PC-3 (cell line): ENCODE results near the gene ZNFX1. TPM values are rescaled to one million over a fixed set of nuclear protein-coding genes. Genes with fewer than 3 reads are reported as not detected.

Experiments
- ATAC-seq: fragments of 200-7000 bp; cut with Tn5 transposase; 2 replicates; pipeline ENCODE4 v1.9.1; 2020; ENCODE audit warnings: mild to moderate bottlenecking, moderate library complexity
- BruUV-seq: library from RNA; stranded (reverse); fragments of 400-500 nt; replicated peaks from 2 replicates; lab custom pipeline; 2021; lab: Mats Ljungman, UMichigan
- CTCF ChIA-PET: fragments of 300-600 bp; sonication (Branson Sonifier 250); formaldehyde crosslinking; loops from one replicate; lab custom pipeline; 2022; ENCODE audit warnings: antibody characterized with exemption; lab: Charles Lee
- POLR2A ChIA-PET: fragments of 300-600 bp; sonication (Branson Sonifier 250); formaldehyde crosslinking; loops from one replicate; lab custom pipeline; 2022; ENCODE audit warnings: antibody characterized with exemption; ENCODE audit not compliant: unreplicated experiment; lab: Charles Lee
- DNase-seq: peaks from one replicate; pipeline ENCODE4 v3.0.0-alpha.2; 2015
- H2AFZ ChIP-seq: fragments of 300-600 bp; sonication (generic); 2 replicates; pipeline ENCODE4 v1.6.0; 2016; ENCODE audit warnings: antibody characterized with exemption, low read length
- H3F3A ChIP-seq: fragments of 300-600 bp; sonication (generic); one replicate; pipeline ENCODE4 v1.6.0; 2017; ENCODE audit warnings: antibody characterized with exemption, low read length, control low read depth, mild to moderate bottlenecking; ENCODE audit not compliant: unreplicated experiment
- H3K27ac ChIP-seq: fragments of 300-600 bp; sonication (generic); 2 replicates; pipeline ENCODE4 v1.5.1; 2016; ENCODE audit warnings: mild to moderate bottlenecking, low read length
- H3K27me3 ChIP-seq: fragments of 300-600 bp; sonication (generic); 2 replicates; pipeline ENCODE4 v1.6.1; 2016; ENCODE audit warnings: low read length, mixed read lengths
- H3K36me3 ChIP-seq: fragments of 300-600 bp; sonication (generic); 2 replicates; pipeline ENCODE4 v1.6.1; 2016; ENCODE audit warnings: low read depth, mixed run types, low read length, mixed read lengths
- H3K4me1 ChIP-seq: fragments of 300-600 bp; sonication (generic); 2 replicates; pipeline ENCODE4 v1.5.1; 2016; ENCODE audit warnings: low read length; ENCODE audit not compliant: insufficient read depth
- H3K4me2 ChIP-seq: fragments of 300-600 bp; sonication (generic); 2 replicates; pipeline ENCODE4 v1.6.0; 2016; ENCODE audit warnings: low read length
- H3K4me3 ChIP-seq: fragments of 300-600 bp; sonication (generic); 2 replicates; pipeline ENCODE4 v1.5.1; 2016; ENCODE audit warnings: mild to moderate bottlenecking, low read length, mixed read lengths
- H3K79me2 ChIP-seq: fragments of 300-600 bp; sonication (generic); 2 replicates; pipeline ENCODE4 v1.6.1; 2017; ENCODE audit warnings: low read length, mixed read lengths
- H3K9ac ChIP-seq: fragments of 300-600 bp; sonication (generic); 2 replicates; pipeline ENCODE4 v1.6.0; 2016; ENCODE audit warnings: mild to moderate bottlenecking, low read length
- H3K9me2 ChIP-seq: fragments of 300-600 bp; sonication (generic); replicated peaks from 2 replicates; pipeline ENCODE4 v1.6.1; 2016; ENCODE audit warnings: mixed run types, low read length, mixed read lengths
- H3K9me3 ChIP-seq: fragments of 300-600 bp; sonication (generic); 2 replicates; pipeline ENCODE4 v1.6.1; 2016; ENCODE audit warnings: low read length, mixed read lengths
- H4K20me1 ChIP-seq: fragments of 300-600 bp; sonication (generic); 2 replicates; pipeline ENCODE4 v1.6.1; 2016; ENCODE audit warnings: low read length, mixed read lengths
- EZH2 ChIP-seq: fragments of 300-600 bp; sonication (generic); IDR thresholded peaks from one replicate; pipeline ENCODE4 v1.6.1; 2017; ENCODE audit warnings: antibody characterized with exemption, mild to moderate bottlenecking, low read length; ENCODE audit not compliant: unreplicated experiment
- EZH2phosphoT487 ChIP-seq: fragments of 300-600 bp; sonication (generic); IDR thresholded peaks from 2 replicates; pipeline ENCODE4 v1.6.1; 2018; ENCODE audit warnings: mild to moderate bottlenecking, antibody characterized with exemption, low read length, borderline replicate concordance
- intact Hi-C: fragments of 100-400 bp; cut with micrococcal nuclease; formaldehyde crosslinking; loops from 2 replicates; pipeline ENCODE4 v1.9.0; 2023
- total RNA-seq: library from RNA; depleted of rRNA; stranded (reverse); fragments of >200 nt; gene quantifications from 2 replicates; pipeline ENCODE4 v1.2.3, GENCODE V29; 2014
- TF ChIP-seq, protein P1 (sequence below): fragments of 300-600 bp; sonication (generic); conservative IDR thresholded peaks from 2 replicates; pipeline ENCODE4 v1.5.1; 2017; ENCODE audit warnings: antibody characterized with exemption, low read depth, mild to moderate bottlenecking, low read length

ZNFX1 gene
- total RNA-seq, 1 experiment from 2014 or later, result 18.8 TPM

DNA sequence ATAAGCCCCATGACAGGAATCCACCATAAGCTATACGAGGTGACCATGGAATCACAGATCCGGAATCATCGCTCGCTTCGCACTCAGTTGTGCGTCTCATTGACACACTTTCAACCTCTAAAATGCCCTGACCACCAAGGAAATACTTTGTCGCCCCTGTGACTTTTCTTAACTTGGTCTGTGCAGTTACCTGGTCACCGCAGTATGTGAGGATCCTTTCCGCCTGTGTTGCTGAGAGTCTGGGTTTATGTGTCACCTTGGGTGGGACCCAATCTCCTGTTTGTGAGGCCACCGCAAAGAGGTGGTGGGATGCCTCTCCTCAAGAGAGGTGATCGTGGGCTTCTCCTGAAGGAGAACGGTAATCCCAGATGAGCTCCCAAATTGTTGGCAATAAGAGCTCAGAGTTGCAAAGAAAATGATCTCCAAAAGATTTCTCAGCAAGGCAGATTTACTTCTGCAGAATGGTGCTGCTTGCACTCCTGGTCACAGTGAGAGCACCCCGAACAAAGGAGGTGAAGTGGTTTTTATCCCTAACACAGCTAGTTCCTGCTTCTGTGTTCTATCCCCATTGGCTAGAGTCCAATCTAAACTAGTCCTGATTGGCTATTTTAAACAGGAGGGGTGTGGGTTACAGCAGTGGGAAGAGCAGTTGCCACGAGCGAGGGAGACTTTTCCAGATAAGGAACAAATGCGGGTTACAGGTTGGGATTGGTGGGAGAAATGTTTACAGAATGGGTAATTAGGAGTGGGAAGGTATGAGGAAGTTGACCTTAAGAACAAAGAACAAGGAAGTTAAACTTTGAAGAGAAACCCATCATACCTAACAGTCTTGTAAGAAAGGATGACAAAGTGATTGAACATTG lies 9.1 kb upstream of the ZNFX1 start:
- Histone ChIP-seq H2AFZ (no peak overlapping the region), H3K9ac (no peak overlapping the region), H3K9me2 (no peaks in the 10 kb centered on the region), H3K4me3 (peak overlapping the region; percentile 2), H3K4me2 (peak overlapping the region; percentile 20; the same call in 1 of the 2 replicates), H3K79me2 (peaks cover 60% of the 10 kb centered on the region), H3K36me3 (peaks cover 95% of the 10 kb centered on the region), H3F3A (peaks cover 81% of the 10 kb centered on the region), H3K27ac (peak overlapping the region; percentile 17; the same call in 1 of the 2 replicates), H3K9me3 (peaks cover 18% of the 10 kb centered on the region; the same call in 1 of the 2 replicates), H3K27me3 (no peaks in the 10 kb centered on the region), H4K20me1 (peaks cover 84% of the 10 kb centered on the region), H3K4me1 (peaks cover 55% of the 10 kb centered on the region)
- intact Hi-C loops, result no loop called here
- POLR2A ChIA-PET, result interaction anchor here (0.5 kb wide), 1 partner anchor 317 kb away, joined by 5 read pairs; no protein-coding TSS in a partner anchor
- BruUV-seq, result no TSS peak
- TF ChIP-seq EZH2 (no peak), EZH2phosphoT487 (no peak)
- TF ChIP-seq, protein P1, sequence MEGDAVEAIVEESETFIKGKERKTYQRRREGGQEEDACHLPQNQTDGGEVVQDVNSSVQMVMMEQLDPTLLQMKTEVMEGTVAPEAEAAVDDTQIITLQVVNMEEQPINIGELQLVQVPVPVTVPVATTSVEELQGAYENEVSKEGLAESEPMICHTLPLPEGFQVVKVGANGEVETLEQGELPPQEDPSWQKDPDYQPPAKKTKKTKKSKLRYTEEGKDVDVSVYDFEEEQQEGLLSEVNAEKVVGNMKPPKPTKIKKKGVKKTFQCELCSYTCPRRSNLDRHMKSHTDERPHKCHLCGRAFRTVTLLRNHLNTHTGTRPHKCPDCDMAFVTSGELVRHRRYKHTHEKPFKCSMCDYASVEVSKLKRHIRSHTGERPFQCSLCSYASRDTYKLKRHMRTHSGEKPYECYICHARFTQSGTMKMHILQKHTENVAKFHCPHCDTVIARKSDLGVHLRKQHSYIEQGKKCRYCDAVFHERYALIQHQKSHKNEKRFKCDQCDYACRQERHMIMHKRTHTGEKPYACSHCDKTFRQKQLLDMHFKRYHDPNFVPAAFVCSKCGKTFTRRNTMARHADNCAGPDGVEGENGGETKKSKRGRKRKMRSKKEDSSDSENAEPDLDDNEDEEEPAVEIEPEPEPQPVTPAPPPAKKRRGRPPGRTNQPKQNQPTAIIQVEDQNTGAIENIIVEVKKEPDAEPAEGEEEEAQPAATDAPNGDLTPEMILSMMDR, result no peak
- peak; percentile 50 for DNase-seq
- peak; percentile 3; the same call in 1 of the 2 replicates for ATAC-seq
- CTCF ChIA-PET, result no interaction called here

- Histone ChIP-seq H3K4me3 (peak overlapping the region; percentile 2), H3K79me2 (peaks cover 70% of the 10 kb centered on the region), H3F3A (peaks cover 84% of the 10 kb centered on the region), H3K36me3 (peaks cover 98% of the 10 kb centered on the region), H2AFZ (no peak overlapping the region), H3K4me2 (peak overlapping the region; percentile 20), H3K4me1 (peaks cover 65% of the 10 kb centered on the region), H3K27me3 (no peaks in the 10 kb centered on the region), H3K27ac (no peak overlapping the region), H3K9ac (no peak overlapping the region), H3K9me2 (no peaks in the 10 kb centered on the region), H4K20me1 (peaks cover 90% of the 10 kb centered on the region), H3K9me3 (peaks cover 25% of the 10 kb centered on the region)
- intact Hi-C loops, result no loop called here
- POLR2A ChIA-PET, result no interaction called here
- ATAC-seq (no peak), DNase-seq (no peak)
- CTCF ChIA-PET, result no interaction called here
- BruUV-seq, result no TSS peak
- TF ChIP-seq EZH2 (no peak), EZH2phosphoT487 (no peak)
- TF ChIP-seq, protein P1, result no peak
These were observed 8.1 kb upstream of the ZNFX1 start for GRCh38 chr20:49285813-49286494.
